ENCODE data around the gene TECPR2.

The TECPR2 gene

DNA sequence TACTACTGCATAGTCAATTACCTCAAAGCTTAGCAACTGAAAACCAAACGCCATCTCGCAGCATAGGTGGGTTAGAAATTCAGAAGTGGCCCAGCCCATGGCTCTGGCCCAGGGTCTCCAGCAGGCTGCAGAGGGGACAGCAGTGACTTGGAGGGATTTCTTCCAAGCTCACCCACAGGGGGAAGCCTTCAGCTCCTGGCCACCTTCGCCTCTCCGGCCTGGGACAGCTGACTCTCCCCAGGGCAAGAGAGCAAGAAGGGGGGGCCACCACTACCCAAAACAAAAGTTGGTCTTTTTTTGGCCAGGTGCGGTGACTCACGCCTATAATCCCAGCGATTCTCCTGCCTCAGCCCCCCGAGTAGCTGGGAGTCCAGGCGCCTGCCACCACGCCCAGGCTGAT is 179.0 kb downstream of the TECPR2 start:
- no peak for TF ChIP-seq POLR2AphosphoS5 (IDR thresholded peaks at IDR 0.05; ENCODE audit: low read depth, low read length)
- TF ChIP-seq TAF1 (IDR thresholded peaks at IDR 0.05; ENCODE audit: borderline replicate concordance, insufficient read depth, low read length): no peak
- TF ChIP-seq FOXP2 (optimal IDR thresholded peaks at IDR 0.05; ENCODE audit: borderline replicate concordance, extremely low read depth, extremely low read length, insufficient read depth): no peak
- TF ChIP-seq, protein P1, sequence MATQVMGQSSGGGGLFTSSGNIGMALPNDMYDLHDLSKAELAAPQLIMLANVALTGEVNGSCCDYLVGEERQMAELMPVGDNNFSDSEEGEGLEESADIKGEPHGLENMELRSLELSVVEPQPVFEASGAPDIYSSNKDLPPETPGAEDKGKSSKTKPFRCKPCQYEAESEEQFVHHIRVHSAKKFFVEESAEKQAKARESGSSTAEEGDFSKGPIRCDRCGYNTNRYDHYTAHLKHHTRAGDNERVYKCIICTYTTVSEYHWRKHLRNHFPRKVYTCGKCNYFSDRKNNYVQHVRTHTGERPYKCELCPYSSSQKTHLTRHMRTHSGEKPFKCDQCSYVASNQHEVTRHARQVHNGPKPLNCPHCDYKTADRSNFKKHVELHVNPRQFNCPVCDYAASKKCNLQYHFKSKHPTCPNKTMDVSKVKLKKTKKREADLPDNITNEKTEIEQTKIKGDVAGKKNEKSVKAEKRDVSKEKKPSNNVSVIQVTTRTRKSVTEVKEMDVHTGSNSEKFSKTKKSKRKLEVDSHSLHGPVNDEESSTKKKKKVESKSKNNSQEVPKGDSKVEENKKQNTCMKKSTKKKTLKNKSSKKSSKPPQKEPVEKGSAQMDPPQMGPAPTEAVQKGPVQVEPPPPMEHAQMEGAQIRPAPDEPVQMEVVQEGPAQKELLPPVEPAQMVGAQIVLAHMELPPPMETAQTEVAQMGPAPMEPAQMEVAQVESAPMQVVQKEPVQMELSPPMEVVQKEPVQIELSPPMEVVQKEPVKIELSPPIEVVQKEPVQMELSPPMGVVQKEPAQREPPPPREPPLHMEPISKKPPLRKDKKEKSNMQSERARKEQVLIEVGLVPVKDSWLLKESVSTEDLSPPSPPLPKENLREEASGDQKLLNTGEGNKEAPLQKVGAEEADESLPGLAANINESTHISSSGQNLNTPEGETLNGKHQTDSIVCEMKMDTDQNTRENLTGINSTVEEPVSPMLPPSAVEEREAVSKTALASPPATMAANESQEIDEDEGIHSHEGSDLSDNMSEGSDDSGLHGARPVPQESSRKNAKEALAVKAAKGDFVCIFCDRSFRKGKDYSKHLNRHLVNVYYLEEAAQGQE (IDR thresholded peaks at IDR 0.05; ENCODE audit: insufficient read depth in 1 of 2, low read depth in 2 of 2, low read length in 2 of 2): no peak
- no peak for TF ChIP-seq SIN3A (IDR thresholded peaks at IDR 0.05; ENCODE audit: borderline replicate concordance, insufficient read depth, low read length)

DNA sequence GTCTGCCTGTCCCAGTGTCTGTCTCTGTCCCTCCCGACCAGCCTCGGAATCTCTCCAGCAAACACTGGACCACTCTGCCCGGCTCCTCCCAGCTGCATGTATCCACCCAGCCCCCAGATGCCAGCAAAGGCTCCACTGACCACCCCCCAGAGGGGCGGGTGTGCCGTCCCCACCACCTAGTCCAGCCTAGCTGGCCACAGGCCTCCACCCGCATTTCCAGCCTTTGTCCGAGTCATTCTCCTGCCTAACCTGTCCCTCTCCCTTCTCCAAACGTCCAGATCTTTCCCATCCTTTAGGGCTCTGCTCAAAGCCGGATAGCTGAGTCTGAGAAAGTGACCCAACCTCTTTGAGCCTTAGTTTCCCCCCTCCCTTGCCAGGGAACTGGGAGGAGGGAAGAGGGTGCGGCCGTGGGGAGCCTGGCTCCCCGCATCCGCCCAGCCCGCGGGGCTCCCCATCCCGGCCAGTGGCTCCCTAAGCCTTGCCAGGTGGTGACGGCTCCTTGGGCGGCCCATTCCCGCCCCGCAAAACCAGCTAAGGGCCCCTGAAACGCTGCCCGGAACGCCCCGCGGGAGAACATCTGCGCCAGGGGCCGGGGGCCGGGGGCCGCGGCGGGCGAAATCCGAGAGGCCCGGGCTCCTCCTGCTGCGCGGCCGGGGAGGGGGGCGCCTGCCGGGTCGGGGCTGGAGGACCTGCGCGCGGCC is 181.5 kb downstream of the TECPR2 start:
- no peak for TF ChIP-seq FOXP2 (optimal IDR thresholded peaks at IDR 0.05; ENCODE audit: borderline replicate concordance, extremely low read depth, extremely low read length, insufficient read depth)

DNA sequence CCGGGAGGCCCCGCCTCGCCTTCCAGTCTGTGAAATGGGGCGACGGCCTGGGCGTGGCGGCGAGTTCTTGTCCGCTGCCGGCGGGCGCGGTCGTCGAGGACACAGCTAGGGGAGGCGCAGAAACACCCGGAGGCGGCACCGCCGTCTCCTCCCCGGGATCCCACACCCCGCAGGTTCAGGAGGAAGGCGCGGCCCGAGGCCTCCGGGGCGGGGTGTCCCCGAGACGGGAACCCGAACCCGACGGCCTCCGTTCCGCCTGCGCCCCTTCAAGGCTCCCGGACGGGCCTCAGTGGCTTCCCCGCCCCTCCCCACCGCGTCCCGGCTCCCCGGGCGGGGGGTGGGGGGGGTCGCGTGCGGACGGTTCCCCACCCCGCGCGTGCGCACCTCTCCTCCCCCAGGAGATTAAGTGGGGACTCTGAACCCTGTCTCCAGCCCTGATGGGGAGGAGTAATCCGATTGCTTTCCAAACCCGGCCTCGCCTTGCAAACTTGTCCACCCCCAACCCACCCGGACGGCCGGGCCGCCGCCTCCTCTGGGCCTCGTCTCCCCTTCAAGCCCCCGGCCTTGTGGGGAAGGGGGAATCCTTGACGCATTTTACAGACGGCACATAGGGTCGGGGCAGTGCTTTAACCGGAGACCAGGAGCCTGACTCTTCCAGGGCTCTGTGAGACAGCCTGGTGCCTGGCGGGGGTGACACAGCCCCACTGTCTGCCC is 182.2 kb downstream of the TECPR2 start:
- TF ChIP-seq SIN3A (IDR thresholded peaks at IDR 0.05; ENCODE audit: borderline replicate concordance, insufficient read depth, low read length) (no peak), POLR2AphosphoS5 (IDR thresholded peaks at IDR 0.05; ENCODE audit: low read depth, low read length) (no peak), TAF1 (IDR thresholded peaks at IDR 0.05; ENCODE audit: borderline replicate concordance, insufficient read depth, low read length) (no peak), FOXP2 (optimal IDR thresholded peaks at IDR 0.05; ENCODE audit: borderline replicate concordance, extremely low read depth, extremely low read length, insufficient read depth) (no peak)
- TF ChIP-seq, protein P1 (IDR thresholded peaks at IDR 0.05; ENCODE audit: insufficient read depth in 1 of 2, low read depth in 2 of 2, low read length in 2 of 2): no peak

DNA sequence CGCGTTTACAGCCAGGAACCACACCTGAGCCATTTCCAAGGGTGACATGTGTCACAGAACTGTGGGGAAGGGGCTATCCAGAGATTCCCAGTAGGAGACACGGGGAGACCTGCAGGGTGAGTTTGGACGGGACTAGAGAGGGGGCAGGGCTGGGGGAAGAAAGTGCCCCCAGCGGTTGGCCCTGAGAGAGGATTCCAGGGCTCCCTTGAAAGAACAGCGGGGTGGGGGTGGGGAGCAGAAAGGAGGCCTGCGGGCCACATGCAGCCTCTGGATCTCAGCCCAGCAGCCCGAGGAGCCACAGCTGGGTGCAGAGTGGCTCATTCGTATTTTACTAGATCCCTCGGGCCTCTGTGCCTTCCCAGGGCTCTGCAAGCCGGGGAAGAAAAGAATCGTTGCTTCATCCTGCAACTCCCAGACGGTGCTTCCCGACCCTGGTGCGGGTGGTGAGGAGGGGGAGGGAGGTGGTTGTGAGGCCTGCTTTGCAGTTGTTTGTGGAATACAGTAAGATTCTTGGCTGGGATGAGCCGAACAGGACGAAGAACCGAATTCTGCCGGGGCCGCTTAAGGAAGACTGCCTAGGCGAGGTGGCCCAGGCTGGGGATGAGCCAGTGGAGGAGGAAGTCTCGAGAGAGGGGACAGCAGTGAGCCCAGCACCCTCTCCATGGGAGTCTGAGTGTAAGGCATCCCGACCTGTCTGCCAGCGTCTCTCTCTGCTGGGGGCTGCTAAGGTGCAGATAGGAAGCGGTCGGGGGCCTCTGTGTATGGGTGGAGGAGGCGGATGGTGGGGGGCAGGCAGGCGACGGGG is 182.9 kb downstream of the TECPR2 start:
- TF ChIP-seq FOXP2 (optimal IDR thresholded peaks at IDR 0.05; ENCODE audit: borderline replicate concordance, extremely low read depth, extremely low read length, insufficient read depth): no peak
- TF ChIP-seq, protein P1 (IDR thresholded peaks at IDR 0.05; ENCODE audit: insufficient read depth in 1 of 2, low read depth in 2 of 2, low read length in 2 of 2): no peak
- TF ChIP-seq TAF1 (IDR thresholded peaks at IDR 0.05; ENCODE audit: borderline replicate concordance, insufficient read depth, low read length): no peak
- TF ChIP-seq POLR2AphosphoS5 (IDR thresholded peaks at IDR 0.05; ENCODE audit: low read depth, low read length): no peak
- no peak for TF ChIP-seq SIN3A (IDR thresholded peaks at IDR 0.05; ENCODE audit: borderline replicate concordance, insufficient read depth, low read length)

DNA sequence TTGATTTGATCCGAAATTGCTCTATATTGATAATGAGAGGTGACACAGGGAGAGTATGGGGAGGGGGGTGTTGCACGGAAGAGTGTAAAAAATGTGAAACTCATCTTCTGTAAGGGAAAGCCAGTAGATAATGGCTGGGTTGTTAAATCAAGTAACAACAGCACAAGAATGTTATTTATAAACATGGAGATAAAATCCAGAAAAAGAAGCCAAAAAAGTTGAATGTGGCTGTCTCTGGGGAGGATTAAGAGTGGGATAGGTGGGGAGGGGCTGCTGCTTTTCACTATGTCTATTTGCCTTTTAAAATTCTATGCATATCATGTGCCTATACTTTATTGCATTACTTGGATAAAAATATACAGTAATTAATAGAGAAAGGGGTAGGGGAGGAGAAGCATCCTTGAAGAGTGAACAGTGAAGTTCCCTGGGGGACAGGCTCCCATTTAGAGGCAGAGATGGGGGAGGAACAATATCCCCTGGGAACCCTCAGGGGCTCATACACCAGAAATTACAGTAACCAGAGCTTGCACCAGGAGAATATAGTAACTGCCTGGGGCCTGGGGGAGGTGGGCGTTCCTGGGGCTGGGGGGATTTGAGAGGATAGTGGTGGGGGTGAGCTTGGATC is 186.0 kb downstream of the TECPR2 start:
- TF ChIP-seq POLR2AphosphoS5 (IDR thresholded peaks at IDR 0.05; ENCODE audit: low read depth, low read length): no peak
- TF ChIP-seq SIN3A (IDR thresholded peaks at IDR 0.05; ENCODE audit: borderline replicate concordance, insufficient read depth, low read length): no peak
- no peak for TF ChIP-seq TAF1 (IDR thresholded peaks at IDR 0.05; ENCODE audit: borderline replicate concordance, insufficient read depth, low read length)
- TF ChIP-seq FOXP2 (optimal IDR thresholded peaks at IDR 0.05; ENCODE audit: borderline replicate concordance, extremely low read depth, extremely low read length, insufficient read depth): no peak
- TF ChIP-seq, protein P1 (IDR thresholded peaks at IDR 0.05; ENCODE audit: insufficient read depth in 1 of 2, low read depth in 2 of 2, low read length in 2 of 2): no peak
